ENCODE data around the gene TENM3.
A peak's percentile ranks its signal among the peaks of the same experiment; 100 is the strongest.

The TENM3 gene

DNA sequence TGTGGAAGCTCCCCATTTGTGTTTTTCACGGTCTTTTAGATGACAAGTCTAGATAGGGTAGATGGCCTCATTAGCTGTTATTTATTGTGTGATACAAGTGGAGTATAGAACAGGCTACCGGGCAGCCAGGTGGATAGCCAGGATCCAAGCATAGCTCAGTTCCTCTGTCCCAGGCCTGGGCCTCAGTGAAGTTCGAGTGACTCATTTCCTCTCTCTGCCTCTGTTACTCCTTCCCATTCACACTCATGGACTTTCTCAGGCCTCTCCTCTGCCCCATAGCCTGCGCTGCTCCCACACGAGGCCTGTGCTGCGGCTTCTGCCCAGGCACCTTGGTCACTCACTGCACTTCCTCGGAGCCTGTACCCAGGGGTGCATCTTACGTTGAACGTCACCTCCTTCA, 54.5 kb downstream of the TENM3 start:
- TF ChIP-seq, protein P1, sequence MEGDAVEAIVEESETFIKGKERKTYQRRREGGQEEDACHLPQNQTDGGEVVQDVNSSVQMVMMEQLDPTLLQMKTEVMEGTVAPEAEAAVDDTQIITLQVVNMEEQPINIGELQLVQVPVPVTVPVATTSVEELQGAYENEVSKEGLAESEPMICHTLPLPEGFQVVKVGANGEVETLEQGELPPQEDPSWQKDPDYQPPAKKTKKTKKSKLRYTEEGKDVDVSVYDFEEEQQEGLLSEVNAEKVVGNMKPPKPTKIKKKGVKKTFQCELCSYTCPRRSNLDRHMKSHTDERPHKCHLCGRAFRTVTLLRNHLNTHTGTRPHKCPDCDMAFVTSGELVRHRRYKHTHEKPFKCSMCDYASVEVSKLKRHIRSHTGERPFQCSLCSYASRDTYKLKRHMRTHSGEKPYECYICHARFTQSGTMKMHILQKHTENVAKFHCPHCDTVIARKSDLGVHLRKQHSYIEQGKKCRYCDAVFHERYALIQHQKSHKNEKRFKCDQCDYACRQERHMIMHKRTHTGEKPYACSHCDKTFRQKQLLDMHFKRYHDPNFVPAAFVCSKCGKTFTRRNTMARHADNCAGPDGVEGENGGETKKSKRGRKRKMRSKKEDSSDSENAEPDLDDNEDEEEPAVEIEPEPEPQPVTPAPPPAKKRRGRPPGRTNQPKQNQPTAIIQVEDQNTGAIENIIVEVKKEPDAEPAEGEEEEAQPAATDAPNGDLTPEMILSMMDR (IDR thresholded peaks at IDR 0.05; ENCODE audit: low read depth, low read length), result no peak
- peak in 1 of 2 donors; percentile 22 for DNase-seq (ENCODE audit: low read depth in 2 of 2)
- no peak overlapping the region for H3K4me3 ChIP-seq (replicated peaks in 1 of 2; ENCODE audit: low read depth in 2 of 2, low read length in 2 of 2)

DNA sequence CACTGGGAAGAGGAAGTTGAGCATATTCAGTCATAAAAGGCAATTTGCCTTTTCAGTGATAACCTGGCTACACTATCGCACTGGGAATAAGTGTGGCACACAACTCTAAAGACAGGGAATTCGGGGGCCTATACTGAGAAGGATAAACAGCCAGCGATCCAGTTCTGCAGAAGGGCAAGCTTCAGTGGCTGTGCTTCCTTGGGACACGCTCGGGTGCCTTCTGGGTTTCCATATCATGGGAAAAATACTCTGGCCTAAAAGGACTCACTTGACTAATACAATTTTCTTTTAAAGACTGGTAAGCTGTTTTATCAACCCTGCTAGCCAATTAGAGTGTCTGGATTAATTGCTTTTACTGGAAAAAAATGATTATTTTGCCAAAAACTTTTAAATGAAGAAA, 58.5 kb downstream of the TENM3 start:
- H3K4me3 ChIP-seq (replicated peaks in 1 of 2; ENCODE audit: low read depth in 2 of 2, low read length in 2 of 2), result no peak overlapping the region
- no peak for DNase-seq (ENCODE audit: low read depth in 2 of 2)
- TF ChIP-seq, protein P1 (IDR thresholded peaks at IDR 0.05; ENCODE audit: low read depth, low read length), result no peak

DNA sequence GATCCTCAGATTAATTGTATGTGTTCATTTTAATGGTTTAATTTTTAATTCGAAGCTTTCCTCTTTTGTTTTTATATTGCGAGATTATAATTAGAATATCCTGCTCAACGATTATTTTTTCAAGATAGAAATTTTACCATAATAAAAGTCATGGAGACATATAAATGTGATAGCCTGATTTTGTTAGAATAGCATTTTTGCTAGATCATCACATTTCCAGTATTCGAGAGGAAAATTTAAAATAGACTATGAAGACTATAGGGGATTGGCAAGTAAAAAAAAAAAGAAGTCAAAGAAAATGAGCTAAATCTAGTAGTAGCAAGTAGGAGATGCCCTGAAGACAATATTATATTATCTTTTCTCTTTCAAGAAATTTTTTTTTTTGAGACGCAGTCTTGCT, 60.6 kb downstream of the TENM3 start:
- H3K4me3 ChIP-seq (replicated peaks in 1 of 2; ENCODE audit: low read depth in 2 of 2, low read length in 2 of 2), result no peak overlapping the region
- DNase-seq (ENCODE audit: low read depth in 2 of 2), result no peak
- TF ChIP-seq, protein P1 (IDR thresholded peaks at IDR 0.05; ENCODE audit: low read depth, low read length), result no peak

GRCh38 chr4:182306792-182307507, 63.7 kb downstream of the TENM3 start:
- TF ChIP-seq, protein P1 (IDR thresholded peaks at IDR 0.05; ENCODE audit: low read depth, low read length), result no peak
- DNase-seq (ENCODE audit: low read depth in 2 of 2), result peak in 1 of 2 donors; percentile 13
- no peak overlapping the region for H3K4me3 ChIP-seq (replicated peaks in 1 of 2; ENCODE audit: low read depth in 2 of 2, low read length in 2 of 2)

- DNase-seq (ENCODE audit: low read depth in 2 of 2), result peak; percentile 53 to 84
- TF ChIP-seq, protein P1 (IDR thresholded peaks at IDR 0.05; ENCODE audit: low read depth, low read length), result no peak
- H3K4me3 ChIP-seq (replicated peaks in 1 of 2; ENCODE audit: low read depth in 2 of 2, low read length in 2 of 2), result no peak overlapping the region
Measured at GRCh38 chr4:182307746-182308145, 64.5 kb downstream of the TENM3 start.

- TF ChIP-seq, protein P1 (IDR thresholded peaks at IDR 0.05; ENCODE audit: low read depth, low read length), result no peak
- DNase-seq (ENCODE audit: low read depth in 2 of 2), result no peak
- no peak overlapping the region for H3K4me3 ChIP-seq (replicated peaks in 1 of 2; ENCODE audit: low read depth in 2 of 2, low read length in 2 of 2)
Measured at GRCh38 chr4:182309877-182310276, 66.7 kb downstream of the TENM3 start.

DNA sequence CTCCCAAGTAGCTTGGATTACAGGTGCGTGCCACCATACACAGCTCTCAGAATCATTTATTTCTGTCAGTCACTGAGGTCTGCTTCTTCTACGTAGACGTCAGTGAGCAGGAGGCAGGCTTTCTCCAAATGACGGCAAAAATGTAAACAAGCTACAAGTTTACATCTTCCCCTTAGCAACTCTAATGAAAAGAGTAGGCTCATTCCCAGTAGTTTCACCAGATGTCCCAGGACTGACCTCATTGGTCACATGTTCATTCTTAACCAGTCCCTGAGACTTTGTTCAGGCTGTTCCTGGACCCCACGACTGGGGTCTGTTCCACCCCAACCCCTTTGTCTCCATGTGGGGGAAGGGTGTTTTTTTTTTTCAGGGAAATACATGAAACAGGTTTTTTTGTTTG, 67.1 kb downstream of the TENM3 start:
- H3K4me3 ChIP-seq (replicated peaks in 1 of 2; ENCODE audit: low read depth in 2 of 2, low read length in 2 of 2), result no peak overlapping the region
- TF ChIP-seq, protein P1 (IDR thresholded peaks at IDR 0.05; ENCODE audit: low read depth, low read length), result no peak
- no peak for DNase-seq (ENCODE audit: low read depth in 2 of 2)
